ENCODE results near the gene PDP2. TPM values are rescaled to one million over a fixed set of nuclear protein-coding genes. Genes with fewer than 3 reads are reported as not detected.

Gene PDP2
- total and polyA plus RNA-seq, 9 of the 15 experiments (the other 6 are each of a cell fraction or from before 2014, with no cell fraction given), result 2.5 to 24.3 (median 7.2) TPM

DNA sequence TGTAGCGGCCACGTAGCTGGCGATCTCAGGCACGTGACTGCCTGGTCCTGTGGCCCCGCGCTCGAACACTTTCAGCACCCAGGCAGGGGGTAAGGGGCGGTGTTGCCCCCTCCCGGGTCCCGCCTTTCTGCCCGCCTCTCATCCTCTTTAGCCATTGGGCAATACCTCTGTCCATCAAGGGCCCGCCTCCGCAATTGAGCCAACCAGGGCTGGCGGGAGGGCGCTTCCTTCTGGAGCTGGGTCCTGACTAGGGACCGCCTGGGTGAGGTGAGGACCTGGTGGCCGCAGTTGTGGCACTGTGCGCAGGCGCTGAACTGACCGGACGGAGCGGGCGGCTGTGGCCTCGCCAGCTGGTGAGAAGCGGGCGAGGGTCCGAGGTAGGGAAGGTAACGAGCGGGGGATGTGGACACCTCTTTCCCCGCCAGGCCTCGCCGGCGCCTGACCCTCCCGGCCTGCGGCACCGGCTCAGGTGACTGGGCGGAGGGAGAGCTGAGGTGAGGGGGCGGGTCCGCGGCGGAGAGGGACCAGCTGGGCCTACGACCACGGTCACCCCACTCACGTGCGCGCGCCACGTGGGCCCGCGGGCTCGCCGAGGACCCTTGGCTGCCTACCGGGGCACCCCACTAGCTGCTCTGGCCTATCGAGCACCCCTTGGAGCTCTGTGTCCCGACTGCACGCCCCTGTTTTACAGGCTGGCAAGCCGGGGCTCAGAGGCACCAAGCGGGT lies at the start of gene PDP2 (continued):
- TF ChIP-seq, protein P1, sequence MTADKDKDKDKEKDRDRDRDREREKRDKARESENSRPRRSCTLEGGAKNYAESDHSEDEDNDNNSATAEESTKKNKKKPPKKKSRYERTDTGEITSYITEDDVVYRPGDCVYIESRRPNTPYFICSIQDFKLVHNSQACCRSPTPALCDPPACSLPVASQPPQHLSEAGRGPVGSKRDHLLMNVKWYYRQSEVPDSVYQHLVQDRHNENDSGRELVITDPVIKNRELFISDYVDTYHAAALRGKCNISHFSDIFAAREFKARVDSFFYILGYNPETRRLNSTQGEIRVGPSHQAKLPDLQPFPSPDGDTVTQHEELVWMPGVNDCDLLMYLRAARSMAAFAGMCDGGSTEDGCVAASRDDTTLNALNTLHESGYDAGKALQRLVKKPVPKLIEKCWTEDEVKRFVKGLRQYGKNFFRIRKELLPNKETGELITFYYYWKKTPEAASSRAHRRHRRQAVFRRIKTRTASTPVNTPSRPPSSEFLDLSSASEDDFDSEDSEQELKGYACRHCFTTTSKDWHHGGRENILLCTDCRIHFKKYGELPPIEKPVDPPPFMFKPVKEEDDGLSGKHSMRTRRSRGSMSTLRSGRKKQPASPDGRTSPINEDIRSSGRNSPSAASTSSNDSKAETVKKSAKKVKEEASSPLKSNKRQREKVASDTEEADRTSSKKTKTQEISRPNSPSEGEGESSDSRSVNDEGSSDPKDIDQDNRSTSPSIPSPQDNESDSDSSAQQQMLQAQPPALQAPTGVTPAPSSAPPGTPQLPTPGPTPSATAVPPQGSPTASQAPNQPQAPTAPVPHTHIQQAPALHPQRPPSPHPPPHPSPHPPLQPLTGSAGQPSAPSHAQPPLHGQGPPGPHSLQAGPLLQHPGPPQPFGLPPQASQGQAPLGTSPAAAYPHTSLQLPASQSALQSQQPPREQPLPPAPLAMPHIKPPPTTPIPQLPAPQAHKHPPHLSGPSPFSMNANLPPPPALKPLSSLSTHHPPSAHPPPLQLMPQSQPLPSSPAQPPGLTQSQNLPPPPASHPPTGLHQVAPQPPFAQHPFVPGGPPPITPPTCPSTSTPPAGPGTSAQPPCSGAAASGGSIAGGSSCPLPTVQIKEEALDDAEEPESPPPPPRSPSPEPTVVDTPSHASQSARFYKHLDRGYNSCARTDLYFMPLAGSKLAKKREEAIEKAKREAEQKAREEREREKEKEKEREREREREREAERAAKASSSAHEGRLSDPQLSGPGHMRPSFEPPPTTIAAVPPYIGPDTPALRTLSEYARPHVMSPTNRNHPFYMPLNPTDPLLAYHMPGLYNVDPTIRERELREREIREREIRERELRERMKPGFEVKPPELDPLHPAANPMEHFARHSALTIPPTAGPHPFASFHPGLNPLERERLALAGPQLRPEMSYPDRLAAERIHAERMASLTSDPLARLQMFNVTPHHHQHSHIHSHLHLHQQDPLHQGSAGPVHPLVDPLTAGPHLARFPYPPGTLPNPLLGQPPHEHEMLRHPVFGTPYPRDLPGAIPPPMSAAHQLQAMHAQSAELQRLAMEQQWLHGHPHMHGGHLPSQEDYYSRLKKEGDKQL (CRISPR knock-in tag; IDR thresholded peaks at IDR 0.05; ENCODE audit: borderline replicate concordance), result no peak
- TF ChIP-seq, protein P2, sequence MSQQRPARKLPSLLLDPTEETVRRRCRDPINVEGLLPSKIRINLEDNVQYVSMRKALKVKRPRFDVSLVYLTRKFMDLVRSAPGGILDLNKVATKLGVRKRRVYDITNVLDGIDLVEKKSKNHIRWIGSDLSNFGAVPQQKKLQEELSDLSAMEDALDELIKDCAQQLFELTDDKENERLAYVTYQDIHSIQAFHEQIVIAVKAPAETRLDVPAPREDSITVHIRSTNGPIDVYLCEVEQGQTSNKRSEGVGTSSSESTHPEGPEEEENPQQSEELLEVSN (IDR thresholded peaks at IDR 0.05; ENCODE audit: borderline replicate concordance in 1 of 2, extremely low read depth in 1 of 2, insufficient read depth in 1 of 2, insufficient read length in 1 of 2, low read depth in 1 of 2, low read length in 1 of 2, poor library complexity in 1 of 2, severe bottlenecking in 1 of 2), result peak; percentile 73 to 81
- TF ChIP-seq ERF (CRISPR knock-in tag; IDR thresholded peaks at IDR 0.05) (0 out of 2 replicates have a peak, but pooled peaks have one; percentile 61), DACH1 (IDR thresholded peaks at IDR 0.05; ENCODE audit: partially characterized antibody) (peak; percentile 92), KAT2B (IDR thresholded peaks at IDR 0.05; ENCODE audit: low read depth, low read length) (no peak), ZNF146 (CRISPR knock-in tag; IDR thresholded peaks at IDR 0.05; ENCODE audit: unreplicated experiment) (no peak), DNMT1 (IDR thresholded peaks at IDR 0.05) (no peak), LCOR (CRISPR knock-in tag; IDR thresholded peaks at IDR 0.05) (no peak)
- TF ChIP-seq, protein P3, sequence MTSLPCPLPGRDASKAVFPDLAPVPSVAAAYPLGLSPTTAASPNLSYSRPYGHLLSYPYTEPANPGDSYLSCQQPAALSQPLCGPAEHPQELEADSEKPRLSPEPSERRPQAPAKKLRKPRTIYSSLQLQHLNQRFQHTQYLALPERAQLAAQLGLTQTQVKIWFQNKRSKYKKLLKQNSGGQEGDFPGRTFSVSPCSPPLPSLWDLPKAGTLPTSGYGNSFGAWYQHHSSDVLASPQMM (CRISPR knock-in tag; IDR thresholded peaks at IDR 0.05), result no peak
- TF ChIP-seq, protein P4, sequence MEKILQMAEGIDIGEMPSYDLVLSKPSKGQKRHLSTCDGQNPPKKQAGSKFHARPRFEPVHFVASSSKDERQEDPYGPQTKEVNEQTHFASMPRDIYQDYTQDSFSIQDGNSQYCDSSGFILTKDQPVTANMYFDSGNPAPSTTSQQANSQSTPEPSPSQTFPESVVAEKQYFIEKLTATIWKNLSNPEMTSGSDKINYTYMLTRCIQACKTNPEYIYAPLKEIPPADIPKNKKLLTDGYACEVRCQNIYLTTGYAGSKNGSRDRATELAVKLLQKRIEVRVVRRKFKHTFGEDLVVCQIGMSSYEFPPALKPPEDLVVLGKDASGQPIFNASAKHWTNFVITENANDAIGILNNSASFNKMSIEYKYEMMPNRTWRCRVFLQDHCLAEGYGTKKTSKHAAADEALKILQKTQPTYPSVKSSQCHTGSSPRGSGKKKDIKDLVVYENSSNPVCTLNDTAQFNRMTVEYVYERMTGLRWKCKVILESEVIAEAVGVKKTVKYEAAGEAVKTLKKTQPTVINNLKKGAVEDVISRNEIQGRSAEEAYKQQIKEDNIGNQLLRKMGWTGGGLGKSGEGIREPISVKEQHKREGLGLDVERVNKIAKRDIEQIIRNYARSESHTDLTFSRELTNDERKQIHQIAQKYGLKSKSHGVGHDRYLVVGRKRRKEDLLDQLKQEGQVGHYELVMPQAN (IDR thresholded peaks at IDR 0.05; ENCODE audit: borderline replicate concordance), result peak; percentile 94

Measured in K562 (cell line).